CMK (cell line): ENCODE data around the gene OR51A7.
"Not testable (repeated sequence)": the region's sequence is repeated elsewhere in the genome, so short reads cannot be mapped to it uniquely, and the experiment has no call there.

Experiments
- DNase-seq: peaks from one replicate; pipeline ENCODE4 v3.0.0-alpha.2; 2010; ENCODE audit warnings: low read depth

OR51A7 gene

GRCh38 chr11:4903484-4903883 lies at the start of gene OR51A7:
OR51A7 (plus strand) TSS chr11:4903783; CDS start chr11:4907370, 3,587 bp downstream.
- DNase-seq, result no peak

GRCh38 chr11:4854286-4854685 lies 49.3 kb upstream of the OR51A7 start:
- not testable (repeated sequence) for DNase-seq

- no peak for DNase-seq
Observed at GRCh38 chr11:4862447-4863236, 40.9 kb upstream of the OR51A7 start.

GRCh38 chr11:4863876-4864275 lies 39.7 kb upstream of the OR51A7 start:
- no peak for DNase-seq

GRCh38 chr11:4865855-4866254 lies 37.7 kb upstream of the OR51A7 start:
- DNase-seq, result no peak

GRCh38 chr11:4881188-4881587 lies 22.4 kb upstream of the OR51A7 start:
- DNase-seq, result no peak

GRCh38 chr11:4881860-4882500 lies 21.6 kb upstream of the OR51A7 start, which contains the start of gene OR51T1:
OR51T1 (plus strand) TSS chr11:4881900; CDS start chr11:4881900, 0 bp downstream.
- DNase-seq, result no peak

GRCh38 chr11:4882543-4882942 lies 21.0 kb upstream of the OR51A7 start:
- no peak for DNase-seq

- DNase-seq, result no peak
Observed at GRCh38 chr11:4884361-4884760, 19.2 kb upstream of the OR51A7 start.

- DNase-seq, result no peak
Observed at GRCh38 chr11:4886186-4886585, 17.4 kb upstream of the OR51A7 start.

- no peak for DNase-seq
Observed at GRCh38 chr11:4887591-4887990, 16.0 kb upstream of the OR51A7 start.

GRCh38 chr11:4890279-4890678 lies 13.3 kb upstream of the OR51A7 start:
- no peak for DNase-seq

- DNase-seq, result no peak
Observed at GRCh38 chr11:4891996-4892640, 11.5 kb upstream of the OR51A7 start.

GRCh38 chr11:4916581-4916980 lies 13.0 kb downstream of the OR51A7 start:
- no peak for DNase-seq

GRCh38 chr11:4919250-4919649 lies 15.7 kb downstream of the OR51A7 start, which contains the start of gene OR51G2:
OR51G2 (minus strand) TSS chr11:4919350; CDS start chr11:4915663, 3,687 bp downstream.
- no peak for DNase-seq

GRCh38 chr11:4921796-4922195 lies 18.2 kb downstream of the OR51A7 start:
- no peak for DNase-seq

- DNase-seq, result no peak
Observed at GRCh38 chr11:4922304-4922703, 18.7 kb downstream of the OR51A7 start.

GRCh38 chr11:4924239-4924638 lies 20.7 kb downstream of the OR51A7 start, which contains the start of gene OR51G1:
OR51G1 (minus strand) TSS chr11:4924339; CDS start chr11:4924339, 0 bp downstream.
- DNase-seq, result no peak

GRCh38 chr11:4926608-4927007 lies 23.0 kb downstream of the OR51A7 start:
- no peak for DNase-seq

GRCh38 chr11:4932751-4933150 lies 29.2 kb downstream of the OR51A7 start:
- no peak for DNase-seq

GRCh38 chr11:4936745-4937144 lies 33.2 kb downstream of the OR51A7 start:
- DNase-seq, result no peak

GRCh38 chr11:4947505-4947904 lies 43.9 kb downstream of the OR51A7 start, which contains the start of gene OR51A4:
OR51A4 (minus strand) TSS chr11:4947605; CDS start chr11:4947100, 505 bp downstream.
- DNase-seq, result no peak

GRCh38 chr11:4955613-4956012 lies 52.0 kb downstream of the OR51A7 start, which contains the start of gene OR51A2:
OR51A2 (minus strand) TSS chr11:4955713; CDS start chr11:4955713, 0 bp downstream.
- DNase-seq, result not testable (repeated sequence)
